ENCODE results near the gene CYP4F8.

GRCh38 chr19:15615526-15615925 lies 508 bp downstream of the CYP4F8 start:
- TF ChIP-seq CTCF (IDR thresholded peaks at IDR 0.05), result no peak
- no peak for TF ChIP-seq POLR2AphosphoS5 (IDR thresholded peaks at IDR 0.05; ENCODE audit: low read depth, low read length)
- no peak for TF ChIP-seq FOXM1 (IDR thresholded peaks at IDR 0.05; ENCODE audit: low read depth)
- no peak for TF ChIP-seq USF1 (IDR thresholded peaks at IDR 0.05; ENCODE audit: borderline replicate concordance, low read depth)
- no peak for TF ChIP-seq MEF2A (IDR thresholded peaks at IDR 0.05; ENCODE audit: borderline replicate concordance, low read depth)
- TF ChIP-seq JUND (IDR thresholded peaks at IDR 0.05), result no peak
- TF ChIP-seq IRF3 (IDR thresholded peaks at IDR 0.05; ENCODE audit: low read depth, low read length), result no peak
- TF ChIP-seq EZH2phosphoT487 (IDR thresholded peaks at IDR 0.05; ENCODE audit: borderline replicate concordance, low read depth), result no peak
- no peak for TF ChIP-seq FOXJ3 (CRISPR knock-in tag; IDR thresholded peaks at IDR 0.05)
- TF ChIP-seq RXRA (IDR thresholded peaks at IDR 0.05; ENCODE audit: borderline replicate concordance, low read depth), result no peak
- TF ChIP-seq REST (IDR thresholded peaks at IDR 0.05; ENCODE audit: low read depth, low read length), result no peak

All from SK-N-SH (cell line).